Fibroblast of gingiva (primary cell): ENCODE data around the gene OR2T27.
"Not testable (repeated sequence)": the region's sequence is repeated elsewhere in the genome, so short reads cannot be mapped to it uniquely, and the experiment has no call there.

ENCODE experiments used
- DNase-seq: peaks from one replicate; pipeline ENCODE4 v3.0.0-alpha.2; 2011; ENCODE audit warnings: low read depth

OR2T27 gene

DNA sequence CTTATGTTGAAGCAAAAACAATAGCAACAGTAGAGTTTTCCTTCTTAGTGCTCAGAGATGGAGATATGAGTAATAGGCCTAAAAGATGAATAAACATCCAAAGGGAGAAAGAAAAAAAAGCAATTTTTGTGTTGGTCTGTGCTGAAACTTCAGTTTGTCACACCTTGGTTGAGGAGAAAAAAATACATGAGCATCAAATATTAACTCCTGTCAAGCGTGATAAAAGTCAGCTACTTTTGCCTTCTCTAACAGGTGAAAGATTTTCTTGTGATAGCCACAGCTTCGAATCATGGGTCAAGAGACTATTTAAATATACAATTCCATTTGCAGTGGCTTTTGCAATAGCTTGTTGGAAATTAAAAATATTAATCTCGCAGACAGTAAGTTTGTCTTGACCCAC is 14.4 kb downstream of the OR2T27 start:
- DNase-seq = not testable (repeated sequence)

DNA sequence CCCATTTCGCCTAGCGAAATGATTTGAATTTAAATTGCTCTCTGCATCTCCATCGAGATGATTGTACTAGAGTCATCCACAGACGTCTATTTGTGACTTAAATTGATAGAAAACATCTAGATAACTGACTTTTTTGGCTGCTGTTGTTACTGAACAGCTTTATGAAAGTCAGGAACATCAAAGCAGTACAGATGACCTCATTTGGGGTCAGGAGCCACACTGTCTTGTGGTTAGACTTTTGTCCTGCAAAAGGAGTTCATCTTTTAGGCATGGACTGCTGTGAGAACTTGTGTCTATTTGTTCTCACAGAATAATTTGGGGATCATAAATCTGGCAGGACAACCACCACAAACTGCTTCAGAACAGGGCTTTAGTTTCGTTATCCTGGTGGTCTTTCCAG is 15.7 kb downstream of the OR2T27 start:
- not testable (repeated sequence) for DNase-seq

DNA sequence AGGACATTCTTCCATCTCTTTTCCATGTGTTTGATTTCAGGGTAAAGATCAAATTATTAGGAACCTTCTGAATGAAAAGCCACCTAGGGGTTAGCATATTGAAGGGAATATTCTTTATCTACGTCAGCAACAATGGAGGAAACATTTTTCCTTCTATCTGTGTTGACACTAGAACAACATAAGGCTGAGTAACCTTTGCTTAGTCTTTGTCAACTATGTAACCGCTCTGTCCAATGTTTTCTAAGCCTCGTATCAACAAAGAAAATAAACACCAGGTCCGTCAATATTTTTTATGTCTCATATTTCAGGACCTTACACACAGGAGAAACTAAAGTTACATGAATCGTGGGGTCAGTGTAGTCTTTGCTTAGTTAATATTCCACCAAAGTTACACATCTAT is 18.7 kb downstream of the OR2T27 start:
- not testable (repeated sequence) for DNase-seq

DNA sequence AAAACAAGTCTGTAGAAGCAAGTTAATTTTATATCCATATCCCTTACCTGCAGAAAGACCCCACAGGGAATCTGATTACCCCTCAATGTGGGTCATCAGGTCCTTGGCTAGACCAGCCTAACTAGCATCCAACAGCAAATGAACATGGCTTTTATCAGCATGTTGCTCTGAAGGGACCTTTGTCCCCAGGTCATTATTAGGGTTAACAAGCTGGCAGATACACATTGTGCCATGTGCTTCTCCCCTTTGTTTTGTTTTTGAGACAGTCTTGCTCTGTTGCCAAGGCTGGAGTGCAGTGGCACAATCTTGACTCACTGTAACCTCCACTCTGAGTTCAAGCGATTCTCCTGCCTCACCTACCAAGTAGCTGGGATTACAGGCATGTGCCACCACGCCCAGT is 20.3 kb downstream of the OR2T27 start, which contains the start of gene OR2T11:
OR2T11 (minus strand) TSS at position 101 of the 400 bp plus-strand sequence. CDS start 7,963 bp downstream, outside the sequence.
- DNase-seq = not testable (repeated sequence)

DNA sequence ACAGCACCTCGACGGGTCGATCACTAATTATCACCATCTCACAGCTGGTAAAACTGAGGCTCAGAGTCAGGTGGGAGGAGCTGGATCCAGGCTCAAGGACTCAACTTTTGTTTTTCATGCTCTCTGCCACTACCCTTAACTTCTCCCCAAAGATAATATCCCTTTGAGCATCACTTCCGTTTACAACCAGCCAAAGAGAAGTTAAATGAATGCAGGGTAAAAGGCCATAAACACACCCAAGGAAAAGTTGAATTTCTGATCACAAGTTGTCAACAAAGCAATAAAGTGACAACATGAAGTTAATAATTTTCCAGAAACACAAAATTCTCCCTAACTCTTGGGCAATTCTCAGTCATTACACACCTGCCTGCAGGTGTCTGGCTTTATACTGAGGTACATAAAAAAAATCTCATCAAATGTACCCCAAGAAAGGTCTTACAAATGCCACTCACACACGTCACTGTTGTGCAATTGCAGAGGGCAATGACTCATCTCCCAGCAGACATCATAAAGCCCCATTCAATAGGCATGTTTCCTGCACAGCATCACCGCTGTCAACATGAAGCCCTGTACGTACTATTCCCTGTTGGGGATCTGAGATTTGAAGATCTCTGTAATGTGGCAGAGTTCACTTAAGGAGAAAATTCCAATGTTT is 23.8 kb downstream of the OR2T27 start:
- DNase-seq = no peak

DNA sequence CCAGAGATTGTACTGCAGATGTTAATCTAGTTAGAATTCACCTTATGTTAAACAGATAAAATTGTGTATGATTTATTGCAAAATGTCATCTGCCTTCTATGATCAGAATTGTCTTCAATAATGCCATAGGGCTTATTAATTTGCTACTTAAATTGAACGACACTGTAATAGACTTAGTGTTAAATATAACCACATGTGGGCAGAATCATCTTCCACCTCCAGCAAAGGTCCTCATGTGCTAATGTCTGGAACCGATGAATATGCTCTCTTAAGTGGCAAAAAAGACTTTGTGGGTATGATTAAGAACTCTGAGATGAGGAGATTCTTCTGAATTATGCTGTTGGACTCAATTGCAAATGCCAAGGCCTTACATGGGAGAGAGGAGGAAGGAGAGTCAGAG is 24.8 kb downstream of the OR2T27 start:
- DNase-seq = no peak

DNA sequence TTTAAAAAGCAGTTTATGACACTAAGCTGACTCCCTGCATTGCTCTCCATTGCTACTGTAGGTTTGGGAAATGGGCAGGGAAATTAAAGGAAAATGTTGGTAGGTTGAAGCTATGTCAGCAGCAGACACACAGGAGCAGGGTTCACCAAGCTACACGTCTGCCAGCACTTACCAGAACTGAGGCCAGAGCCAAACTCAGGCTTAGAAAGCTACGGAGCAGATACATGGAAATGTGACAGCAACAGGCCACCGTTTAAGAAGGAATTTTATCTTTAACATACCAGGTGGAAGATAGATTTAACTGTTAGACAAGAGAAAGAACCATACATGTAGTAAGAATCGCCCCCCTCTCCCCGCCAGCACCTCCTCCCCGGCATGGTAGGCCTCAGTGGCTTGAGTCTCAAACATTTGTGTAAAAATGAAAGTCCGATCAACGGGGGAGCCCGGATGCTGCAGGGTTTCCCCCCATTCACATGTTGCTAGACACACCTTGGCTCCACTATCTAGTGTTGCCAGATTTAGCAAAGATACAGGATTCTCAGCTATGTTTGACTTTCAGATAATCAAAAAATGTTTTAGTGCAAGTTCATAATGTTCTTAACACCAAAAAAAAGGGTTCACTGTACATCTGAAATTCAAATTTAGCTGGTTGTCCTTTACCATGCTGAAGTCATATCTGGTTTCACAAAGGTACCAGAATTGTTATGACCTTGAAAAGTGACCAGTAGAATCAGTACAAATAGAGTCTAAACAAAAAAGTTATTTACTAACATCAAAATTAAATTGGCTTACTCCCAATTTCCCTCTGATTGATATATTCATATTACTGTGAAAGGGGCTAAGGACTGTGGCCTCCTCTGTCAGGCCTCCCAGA is 27.1 kb downstream of the OR2T27 start:
- DNase-seq = no peak

DNA sequence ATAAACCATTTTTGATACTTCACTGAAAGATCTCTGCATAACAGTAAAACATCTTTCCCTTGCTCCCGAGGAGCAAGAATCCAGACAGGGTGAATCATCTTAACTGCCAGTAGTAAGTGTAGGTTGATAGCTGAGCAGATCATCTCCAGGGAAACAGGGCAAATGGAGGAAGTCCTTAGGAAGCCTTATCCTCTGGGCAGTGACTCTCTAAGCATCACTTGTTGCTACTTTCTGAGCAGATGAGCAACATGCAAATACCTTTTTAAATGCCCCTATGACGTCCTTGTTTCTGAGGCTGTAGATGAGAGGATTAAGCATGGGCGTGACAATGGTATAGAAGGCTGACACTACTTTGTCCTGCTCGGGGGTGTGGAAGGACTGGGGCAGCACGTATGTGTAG is 29.4 kb downstream of the OR2T27 start:
- DNase-seq = no peak

DNA sequence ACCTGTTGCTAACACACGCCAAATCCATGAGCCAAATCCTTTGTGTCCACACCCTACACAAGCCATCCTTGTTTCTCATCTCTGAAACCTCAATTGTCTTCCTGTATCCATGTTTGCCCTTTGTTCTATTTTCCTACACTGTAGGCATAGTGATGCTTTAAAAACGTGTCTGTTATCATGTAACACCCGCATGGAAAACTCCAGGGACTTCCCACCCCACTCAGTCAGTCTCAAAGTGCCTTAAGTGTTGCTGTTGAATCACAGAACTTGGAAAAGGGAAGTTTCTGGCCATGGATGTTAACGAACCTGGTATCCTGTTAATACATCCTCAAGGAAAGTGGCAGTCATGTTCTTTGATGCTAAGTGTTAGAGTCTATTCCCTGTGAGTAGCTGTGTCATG is 30.2 kb downstream of the OR2T27 start:
- DNase-seq = no peak

DNA sequence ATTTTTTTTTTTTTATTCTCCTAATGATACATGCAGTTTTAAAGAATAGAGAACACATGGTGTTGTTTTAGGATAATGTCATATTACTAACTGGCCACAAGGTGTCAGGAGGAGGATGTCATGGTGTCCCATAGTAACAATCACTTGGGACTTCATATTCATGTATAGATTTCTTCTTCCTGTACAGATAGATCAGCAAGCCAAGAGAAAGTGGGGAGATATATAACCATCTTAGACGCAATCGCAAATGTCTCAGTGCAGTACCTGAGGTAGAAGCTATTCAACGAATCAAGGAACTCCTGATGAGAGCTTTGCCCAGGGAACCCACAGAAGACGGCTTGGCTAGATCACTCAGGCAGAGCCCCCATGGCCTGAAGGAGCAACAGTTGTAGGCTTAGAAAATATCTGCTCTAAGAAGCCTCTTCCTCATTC is 32.7 kb downstream of the OR2T27 start:
- DNase-seq = peak; percentile 14

DNA sequence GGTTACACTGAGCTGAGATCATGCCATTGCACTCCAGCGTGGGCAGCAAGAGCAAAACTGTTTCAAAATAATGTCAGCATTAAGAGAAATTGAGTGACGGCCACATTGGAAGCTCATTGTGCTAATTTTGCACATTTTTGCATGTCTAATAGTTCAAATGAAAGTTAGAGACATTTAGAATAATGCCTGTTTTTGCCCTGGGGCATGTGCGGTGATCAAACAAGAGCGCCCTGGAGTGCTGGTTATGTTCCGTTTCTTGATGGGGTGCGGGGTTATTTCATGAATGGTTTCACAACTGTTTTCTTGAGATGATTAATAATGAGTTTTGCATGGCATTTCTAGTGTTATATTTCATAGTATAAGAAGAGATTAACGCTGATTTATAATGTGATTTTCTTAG is 33.6 kb downstream of the OR2T27 start:
- no peak for DNase-seq

DNA sequence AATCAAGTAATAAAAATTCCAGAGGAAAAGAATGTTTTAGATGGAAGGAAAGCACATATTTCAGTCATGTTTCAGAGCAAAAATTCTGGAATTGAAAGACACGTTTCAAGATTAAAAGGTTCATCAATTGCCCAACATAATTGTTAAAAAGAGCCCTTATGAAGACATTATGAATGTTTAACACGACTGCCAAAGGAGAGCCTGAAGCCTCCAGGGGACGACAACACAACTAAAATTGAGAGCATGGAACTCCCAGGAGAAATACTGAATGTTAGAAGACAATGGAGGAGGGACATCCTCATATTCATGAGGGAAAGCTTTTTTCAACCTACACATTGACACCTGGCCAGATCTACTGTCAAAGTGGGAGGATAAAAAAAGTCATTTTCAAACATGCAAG is 36.5 kb downstream of the OR2T27 start:
- no peak for DNase-seq

DNA sequence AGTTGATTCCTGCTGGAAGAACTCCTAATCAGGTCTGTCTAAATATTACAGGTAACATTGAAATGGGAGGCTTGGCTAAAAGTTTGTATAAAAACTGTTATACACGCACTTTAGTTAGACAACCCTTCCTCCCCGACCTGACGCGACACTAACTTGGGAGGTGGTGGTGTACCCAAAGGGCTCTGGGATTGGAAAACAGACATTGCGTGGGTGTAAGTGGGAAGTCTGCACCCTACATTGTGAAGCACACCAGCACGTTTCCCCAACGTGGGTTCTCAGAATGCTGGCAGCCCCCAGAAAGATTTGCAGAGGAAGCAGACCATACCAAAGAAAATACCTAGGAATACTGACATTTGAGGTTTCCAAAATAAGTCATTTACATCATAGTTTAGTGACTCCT is 37.2 kb downstream of the OR2T27 start:
- no peak for DNase-seq

DNA sequence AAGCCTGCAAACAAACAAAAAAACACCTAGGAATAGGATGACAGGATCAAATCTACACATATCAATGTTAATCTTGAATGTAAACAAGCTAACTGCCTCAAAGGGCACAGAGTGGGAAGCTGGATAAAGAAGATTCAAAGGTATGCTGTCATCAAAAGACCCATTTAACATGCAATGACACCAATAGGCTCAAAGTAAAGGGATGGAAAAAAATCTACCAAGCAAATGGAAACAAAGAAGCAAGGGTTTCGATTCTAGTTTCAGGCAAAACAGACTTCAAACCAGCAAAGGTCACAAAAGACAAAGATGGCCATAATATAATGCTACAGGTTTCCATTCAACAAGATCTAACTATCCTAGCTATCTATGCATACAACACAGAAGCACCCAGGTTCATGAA is 41.6 kb downstream of the OR2T27 start:
- DNase-seq = no peak

DNA sequence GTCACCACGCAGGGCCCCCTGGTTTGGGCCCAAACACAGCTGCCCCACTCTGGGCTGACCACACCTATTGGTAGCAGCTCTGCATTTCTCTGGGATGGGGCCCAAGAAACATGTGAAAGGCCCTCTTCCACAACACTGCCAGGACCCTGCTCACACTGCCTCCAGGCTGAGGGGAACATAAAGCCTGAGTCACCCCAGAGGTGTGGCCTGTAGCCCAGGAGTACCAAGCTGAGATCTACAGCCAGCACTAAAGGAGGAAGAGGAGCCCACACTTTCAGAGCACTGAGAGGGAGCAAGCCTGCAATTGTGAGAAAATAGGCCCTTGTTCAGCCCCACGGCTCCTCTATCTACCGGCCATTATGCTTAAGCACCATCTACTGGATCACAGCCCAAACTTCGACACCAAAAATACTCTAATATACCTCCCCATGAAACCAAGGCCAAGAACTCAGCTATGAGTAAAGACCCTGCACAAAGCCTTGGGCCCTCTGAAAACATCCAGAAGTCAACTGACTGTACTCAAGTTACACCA is 43.4 kb downstream of the OR2T27 start:
- no peak for DNase-seq

DNA sequence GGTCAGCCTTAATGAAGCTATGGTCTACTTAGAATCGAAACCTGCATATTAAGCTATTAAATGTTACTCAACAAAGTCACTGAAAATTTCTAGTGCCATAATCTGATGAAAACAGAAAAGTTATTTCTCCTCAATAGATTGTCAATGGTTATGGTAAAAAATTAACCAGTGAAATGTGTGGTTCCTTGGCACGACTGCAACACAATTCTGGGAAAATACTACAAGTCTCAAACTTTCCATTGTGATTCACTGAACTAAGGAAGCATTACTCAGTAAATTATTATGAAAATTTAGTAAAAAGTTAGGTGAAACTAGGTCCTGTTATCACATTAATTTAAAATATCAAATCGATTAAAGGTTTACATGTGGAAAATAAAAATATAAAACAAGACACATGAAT is 45.0 kb downstream of the OR2T27 start:
- DNase-seq = no peak
